H1 (cell line): ENCODE results near the gene TCERG1L. TPM values are rescaled to one million over a fixed set of nuclear protein-coding genes. Genes with fewer than 3 reads are reported as not detected.
A peak's percentile ranks its signal among the peaks of the same experiment; 100 is the strongest.

Experiments used
- CTCF ChIA-PET: fragments of 300-600 bp; sonication (Branson Sonifier 250); formaldehyde crosslinking; loops from one replicate; lab custom pipeline; 2021; ENCODE audit not compliant: partially characterized antibody; lab: Charles Lee
- POLR2A ChIA-PET: fragments of 300-600 bp; sonication (Branson Sonifier 250); formaldehyde crosslinking; loops from one replicate; lab custom pipeline; 2021; ENCODE audit warnings: inconsistent platforms; ENCODE audit not compliant: partially characterized antibody; lab: Charles Lee
- DNase-seq, 2 experiments: peaks; one replicate each; pipeline versions ENCODE4 v3.0.0 to v3.0.0-alpha.2; 2010 to 2022; ENCODE audit warnings: low spot score in 2 of 2, low read depth in 1 of 2, mixed read lengths in 1 of 2
- FAIRE-seq: peaks from 2 replicates; lab custom pipeline; 2011; peaks lifted over from hg19 to GRCh38; lab: Jason Lieb, UNC
- H2AFZ ChIP-seq: 2 replicates; pipeline ENCODE4 v1.8.1; 2012; ENCODE audit warnings: low read length, inconsistent platforms
- H2AK5ac ChIP-seq: 2 replicates; pipeline ENCODE4 v1.6.1; 2013; ENCODE audit warnings: low read depth, low read length
- H2BK120ac ChIP-seq: replicated peaks from 2 replicates; pipeline ENCODE3; 2013; ENCODE audit warnings: low read depth, low read length, inconsistent platforms
- H2BK12ac ChIP-seq: 2 replicates; pipeline ENCODE4 v1.6.1; 2013; ENCODE audit warnings: low read depth, low read length
- H2BK15ac ChIP-seq: 2 replicates; pipeline ENCODE4 v1.6.1; 2013; ENCODE audit warnings: low read length
- H2BK20ac ChIP-seq: 2 replicates; pipeline ENCODE4 v1.6.1; 2013; ENCODE audit warnings: low read length
- H2BK5ac ChIP-seq: 2 replicates; pipeline ENCODE4 v1.6.1; 2013; ENCODE audit warnings: low read depth, low read length
- H3K14ac ChIP-seq: 2 replicates; pipeline ENCODE4 v1.6.1; 2013; ENCODE audit warnings: inconsistent platforms; ENCODE audit not compliant: insufficient read length
- H3K18ac ChIP-seq: 2 replicates; pipeline ENCODE4 v1.6.1; 2013; ENCODE audit warnings: low read length; ENCODE audit errors: extremely low read depth
- H3K23ac ChIP-seq: 2 replicates; pipeline ENCODE4 v1.6.1; 2013; ENCODE audit warnings: inconsistent platforms; ENCODE audit not compliant: insufficient read length
- H3K23me2 ChIP-seq: 2 replicates; pipeline ENCODE4 v1.6.1; 2013; ENCODE audit warnings: low read depth, low read length
- H3K27ac ChIP-seq: 2 replicates; pipeline ENCODE4 v1.6.1; 2011; ENCODE audit warnings: low read depth, low read length, inconsistent platforms
- H3K27me3 ChIP-seq, 4 experiments: replicated peaks in 1 of 4; 1 replicate in 1 of 4; 2 replicates in 3 of 4; pipeline versions ENCODE4 v1.6.1 to v1.8.1; 2011 to 2013; ENCODE audit warnings: low read length in 3 of 4, mild to moderate bottlenecking in 3 of 4, inconsistent platforms in 2 of 4, mixed read lengths in 2 of 4, moderate library complexity in 1 of 4; ENCODE audit not compliant: control insufficient read depth in 3 of 4, insufficient read depth in 3 of 4; ENCODE audit errors: extremely low read depth in 1 of 4
- H3K36me3 ChIP-seq, 4 experiments: 2 replicates each; pipeline versions ENCODE4 v1.6.1 to v1.8.1; 2011 to 2013; ENCODE audit warnings: mild to moderate bottlenecking in 4 of 4, low read length in 3 of 4, moderate library complexity in 2 of 4, control low read depth in 1 of 4, inconsistent platforms in 1 of 4; ENCODE audit not compliant: insufficient read depth in 4 of 4, control insufficient read depth in 2 of 4
- H3K4ac ChIP-seq: replicated peaks from 2 replicates; pipeline ENCODE3; 2013; ENCODE audit warnings: low read length, low read depth, mixed read lengths, inconsistent platforms; ENCODE audit not compliant: insufficient read length
- H3K4me1 ChIP-seq, 4 experiments: replicated peaks in 1 of 4; 1 replicate in 1 of 4; 2 replicates in 3 of 4; pipeline versions ENCODE4 v1.6.1 to v1.8.1; 2011 to 2013; ENCODE audit warnings: low read length in 3 of 4, inconsistent platforms in 2 of 4, mixed read lengths in 1 of 4; ENCODE audit not compliant: insufficient read depth in 4 of 4, control insufficient read depth in 3 of 4
- H3K4me2 ChIP-seq, 2 experiments: 2 replicates each; pipeline versions ENCODE4 v1.6.1 to v1.8.1; 2011 to 2013; ENCODE audit warnings: low read depth in 2 of 2, low read length in 2 of 2, control low read depth in 1 of 2, inconsistent platforms in 1 of 2, mild to moderate bottlenecking in 1 of 2; ENCODE audit not compliant: insufficient read depth in 1 of 2
- H3K4me3 ChIP-seq, 4 experiments: fragments of 200-600, 300-600 bp in 1 of 4; sonication (generic), shearing (Covaris generic), sonication (Bioruptor Twin) in 1 of 4; 2 replicates each; pipeline versions ENCODE4 v1.5.1 to v1.8.1; 2011 to 2016; ENCODE audit warnings: low read length in 4 of 4, low read depth in 3 of 4, control low read depth in 2 of 4, inconsistent platforms in 2 of 4, mild to moderate bottlenecking in 2 of 4, mixed read lengths in 1 of 4, moderate library complexity in 1 of 4; ENCODE audit not compliant: insufficient read depth in 2 of 4; ENCODE audit errors: extremely low read depth in 1 of 4
- H3K56ac ChIP-seq: replicated peaks from 2 replicates; pipeline ENCODE3; 2013; ENCODE audit warnings: low read depth, mild to moderate bottlenecking, mixed read lengths, low read length, inconsistent platforms; ENCODE audit not compliant: insufficient read length
- H3K79me1 ChIP-seq: 2 replicates; pipeline ENCODE4 v1.6.1; 2013; ENCODE audit warnings: low read depth, low read length, control low read depth
- H3K79me2 ChIP-seq, 2 experiments: 2 replicates each; pipeline versions ENCODE4 v1.6.1 to v1.8.1; 2012 to 2013; ENCODE audit warnings: low read length in 2 of 2, mild to moderate bottlenecking in 2 of 2, inconsistent platforms in 1 of 2; ENCODE audit not compliant: insufficient read depth in 2 of 2, control insufficient read depth in 1 of 2
- H3K9ac ChIP-seq, 4 experiments: replicated peaks in 1 of 4; 1 replicate in 1 of 4; 2 replicates in 3 of 4; pipeline versions ENCODE4 v1.6.1 to v1.8.1; 2011 to 2013; ENCODE audit warnings: low read depth in 3 of 4, low read length in 3 of 4, control low read depth in 2 of 4, mild to moderate bottlenecking in 2 of 4, moderate library complexity in 2 of 4, inconsistent platforms in 1 of 4; ENCODE audit errors: extremely low read depth in 1 of 4
- H3K9me3 ChIP-seq, 2 experiments: 2 replicates each; pipeline versions ENCODE4 v1.6.1 to v1.8.1; 2012 to 2013; ENCODE audit warnings: mild to moderate bottlenecking in 2 of 2, moderate library complexity in 2 of 2, control low read depth in 1 of 2, inconsistent platforms in 1 of 2, low read depth in 1 of 2, low read length in 1 of 2, mixed read lengths in 1 of 2; ENCODE audit not compliant: insufficient read depth in 2 of 2
- H4K20me1 ChIP-seq, 2 experiments: replicated peaks in 1 of 2; 2 replicates each; pipeline versions ENCODE3 to v1.8.1; 2011 to 2013; ENCODE audit warnings: inconsistent platforms in 2 of 2, low read length in 2 of 2, mild to moderate bottlenecking in 1 of 2; ENCODE audit not compliant: insufficient read depth in 2 of 2, control insufficient read depth in 1 of 2
- H4K5ac ChIP-seq: 2 replicates; pipeline ENCODE4 v1.6.1; 2013; ENCODE audit warnings: low read length, low read depth, mixed read lengths, inconsistent platforms; ENCODE audit not compliant: insufficient read length
- H4K8ac ChIP-seq: 2 replicates; pipeline ENCODE4 v1.8.0; 2013; ENCODE audit warnings: mild to moderate bottlenecking, moderate library complexity, low read length, inconsistent platforms; ENCODE audit not compliant: insufficient read depth; ENCODE audit errors: extremely low read depth
- H4K91ac ChIP-seq: replicated peaks from 2 replicates; pipeline ENCODE3; 2013; ENCODE audit warnings: low read length, mixed read lengths, inconsistent platforms; ENCODE audit not compliant: insufficient read length
- WGBS, 2 experiments: shearing (Covaris generic) in 1 of 2; methylation state at CpG; one replicate each; pipeline versions ENCODE4 v1.1.6 to v1.1.7; 2013 to 2015; ENCODE audit warnings: low lambda C conversion rate in 2 of 2, mixed read lengths in 2 of 2, inconsistent platforms in 1 of 2, low coverage in 1 of 2, missing lambda C conversion rate in 1 of 2; ENCODE audit not compliant: insufficient replicate concordance in 2 of 2, insufficient coverage in 1 of 2, insufficient read length in 1 of 2; ENCODE audit errors: extremely low coverage in 1 of 2, missing lambda C conversion rate in 1 of 2; 5-methylcytosine and 5-hydroxymethylcytosine counted together
- polyA plus RNA-seq, 7 experiments: library from polyadenylated mRNA; depleted of rRNA in 3 of 7; stranded (reverse) in 5 of 7; unstranded in 2 of 7; fragments of >200 nt in 5 of 7; fragments of 200-250 nt in 2 of 7; gene quantifications; 1 replicate in 5 of 7; 2 replicates in 1 of 7; 4 replicates in 1 of 7; pipeline versions ENCODE4 v1.2.1 to v1.2.3, GENCODE V29; 2011 to 2013; ENCODE audit warnings: missing spikeins in 2 of 7, mixed read lengths in 2 of 7
- total RNA-seq: library from RNA; stranded (reverse); fragmentation: NEBNext Ultra II Directional; extraction: Animal tissue kit (Norgen Biotek cat#: 25700); gene quantifications from 2 replicates; pipeline ENCODE4 v1.2.1, GENCODE V29; 2021

Gene TCERG1L
- total and polyA plus RNA-seq, 2 of the 8 experiments (the other 6 are each of a cell fraction or from before 2014, with no cell fraction given): 3.9 to 6.9 TPM

- H3K56ac ChIP-seq: no peak overlapping the region
- no peaks in the 10 kb centered on the region for H3K79me2 ChIP-seq
- DNase-seq (no peak), FAIRE-seq (no peak)
- no peak overlapping the region for H3K18ac ChIP-seq
- no peak overlapping the region; the same call in 1 of the 2 replicates for H2BK5ac ChIP-seq
- H2BK120ac ChIP-seq: no peak overlapping the region
- no peaks in the 10 kb centered on the region for H3K23me2 ChIP-seq
- H3K4me3 ChIP-seq: no peak overlapping the region
- no peak overlapping the region for H3K23ac ChIP-seq
- CTCF ChIA-PET: interaction anchor here (0.5 to 1.7 kb wide), 3 partner anchors 13 to 851 kb away, joined by 3 read pairs; no protein-coding TSS in a partner anchor
- no peak overlapping the region for H3K4me2 ChIP-seq
- H2BK15ac ChIP-seq: no peak overlapping the region
- H3K9ac ChIP-seq: no peak overlapping the region
- H2AFZ ChIP-seq: no peak overlapping the region
- 86% methylated on average over 19 of the region's 19 CpGs; no CpG with 5 or more reads in 1 of the 2 experiments for WGBS, 2 experiments
- no peak overlapping the region for H3K27ac ChIP-seq
- H4K5ac ChIP-seq: no peak overlapping the region
- H2BK12ac ChIP-seq: no peak overlapping the region
- H3K14ac ChIP-seq: no peak overlapping the region
- H3K4ac ChIP-seq: no peak overlapping the region
- H3K79me1 ChIP-seq: no peaks in the 10 kb centered on the region
- no peaks in the 10 kb centered on the region for H3K9me3 ChIP-seq
- no peaks in the 10 kb centered on the region for H3K36me3 ChIP-seq
- peaks cover 0 to 1% of the 10 kb centered on the region in 2 experiments for H4K20me1 ChIP-seq
- H4K91ac ChIP-seq: no peak overlapping the region
- POLR2A ChIA-PET: no interaction called here
- H2BK20ac ChIP-seq: no peak overlapping the region
- H4K8ac ChIP-seq: peak overlapping the region; percentile 57; the same call in 1 of the 2 replicates
- H3K4me1 ChIP-seq: no peaks in the 10 kb centered on the region; a peak in 1 of 7 replicates
- H2AK5ac ChIP-seq: no peak overlapping the region
- no peaks in the 10 kb centered on the region for H3K27me3 ChIP-seq
Observed at GRCh38 chr10:131274133-131274880, 37.2 kb downstream of the TCERG1L start.
